ENCODE measurements around the gene A2M. TPM values are rescaled to one million over a fixed set of nuclear protein-coding genes. Genes with fewer than 3 reads are reported as not detected.

A2M gene
- total and polyA plus RNA-seq, 9 of the 15 experiments (the other 6 are each of a cell fraction or from before 2014, with no cell fraction given), result 0.08 to 2.3 TPM; not detected in 7

DNA sequence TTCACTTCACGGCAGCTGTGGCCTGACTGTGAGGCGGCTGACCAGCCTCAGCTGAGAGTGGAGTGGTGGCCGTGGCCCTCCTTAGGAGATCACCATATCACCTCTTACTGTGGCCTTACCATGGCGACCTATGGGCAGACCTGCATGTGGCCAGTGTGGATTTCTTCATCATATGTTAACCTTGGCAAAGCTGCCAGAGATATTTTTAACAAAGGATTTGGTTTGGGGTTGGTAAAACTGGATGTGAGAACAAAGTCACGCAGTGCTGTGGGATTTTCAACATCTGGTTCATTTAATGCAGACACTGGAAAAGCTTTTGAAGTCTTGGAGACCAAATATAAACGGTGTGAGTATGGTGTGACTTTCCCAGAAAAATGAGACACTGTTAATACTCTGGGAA lies 79.5 kb downstream of the A2M start:
- no peak for DNase-seq (ENCODE audit: extremely low read depth in 1 of 4, low spot score in 3 of 4)
- Histone ChIP-seq H3K27me3 (ENCODE audit: control insufficient read depth in 2 of 2, insufficient read depth in 2 of 2, low read length in 2 of 2) (no peaks in the 10 kb centered on the region), H3K4me3 (no peak overlapping the region), H3K36me3 (ENCODE audit: control insufficient read depth, insufficient read depth, low read length) (no peaks in the 10 kb centered on the region), H3K9ac (ENCODE audit: insufficient read depth in 1 of 2, low read depth in 2 of 2, low read length in 2 of 2) (no peak overlapping the region), H3K4me1 (replicated peaks in 1 of 2; ENCODE audit: control insufficient read depth in 2 of 2, insufficient read depth in 2 of 2, low read length in 2 of 2) (no peaks in the 10 kb centered on the region), H3K4me2 (ENCODE audit: insufficient read depth, low read length) (no peak overlapping the region), H3K9me3 (replicated peaks; ENCODE audit: control insufficient read depth, insufficient read depth, low read depth, low read length) (no peaks in the 10 kb centered on the region), H3K9me1 (ENCODE audit: control insufficient read depth, insufficient read depth, low read length) (no peaks in the 10 kb centered on the region), H3K79me2 (ENCODE audit: control insufficient read depth, insufficient read depth, low read length) (no peaks in the 10 kb centered on the region), H4K20me1 (replicated peaks; ENCODE audit: control insufficient read depth, insufficient read depth, low read length) (no peaks in the 10 kb centered on the region), H3K27ac (ENCODE audit: extremely low read depth, low read depth, low read length) (no peak overlapping the region), H2AFZ (ENCODE audit: low read depth, low read length) (no peak overlapping the region)
- WGBS (ENCODE audit: insufficient coverage, low coverage, missing lambda C conversion rate), result 10% methylated on average over 6 of the region's 6 CpGs
- in situ Hi-C loops (cut with MboI), result no loop called here
- ATAC-seq, result no peak
- no peak for FAIRE-seq
- BruUV-seq (replicated peaks), result no TSS peak
- ChIA-PET CTCF (ENCODE audit: low intra/inter-chr PET ratio) (no interaction called here), POLR2A (no interaction called here)
- TF ChIP-seq BCL6 (CRISPR knock-in tag; IDR thresholded peaks at IDR 0.05) (no peak), JUN (IDR thresholded peaks at IDR 0.05; ENCODE audit: borderline replicate concordance, low read depth, low read length) (no peak), JUN (CRISPR knock-in tag; IDR thresholded peaks at IDR 0.05; ENCODE audit: borderline replicate concordance) (no peak), SMARCA5 (IDR thresholded peaks at IDR 0.05) (no peak)
- intact Hi-C loops (cut with micrococcal nuclease), result no loop called here

DNA sequence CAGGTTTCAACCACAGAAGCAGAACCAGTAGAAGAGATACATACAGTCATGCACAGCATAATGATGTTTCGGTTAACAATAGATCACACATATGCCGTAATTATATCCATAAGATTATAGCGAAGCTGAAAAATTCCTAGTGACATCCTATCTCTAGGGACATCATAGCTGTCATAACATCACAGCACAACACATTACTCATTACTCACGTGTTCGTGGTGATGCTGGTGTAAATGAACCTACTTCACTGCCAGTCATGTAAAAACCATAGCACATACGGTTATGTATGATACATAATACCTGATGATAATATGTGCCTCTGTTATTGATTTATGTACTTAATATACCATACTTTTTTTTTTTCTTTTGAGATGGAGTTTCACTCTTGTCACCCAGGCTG lies 81.6 kb downstream of the A2M start:
- 38% methylated on average over 6 of the region's 6 CpGs for WGBS (ENCODE audit: insufficient coverage, low coverage, missing lambda C conversion rate)
- POLR2A ChIA-PET, result interaction anchor here (1.1 kb wide), 1 partner anchor 84 kb away, joined by 6 read pairs; the partner anchor contains the start of gene M6PR
- no peak overlapping the region for H3K4me3 ChIP-seq
- no peak overlapping the region for H3K9ac ChIP-seq (ENCODE audit: insufficient read depth in 1 of 2, low read depth in 2 of 2, low read length in 2 of 2)
- in situ Hi-C loops (cut with MboI), result no loop called here
- no peaks in the 10 kb centered on the region for H4K20me1 ChIP-seq (replicated peaks; ENCODE audit: control insufficient read depth, insufficient read depth, low read length)
- H3K9me1 ChIP-seq (ENCODE audit: control insufficient read depth, insufficient read depth, low read length), result no peaks in the 10 kb centered on the region
- no peaks in the 10 kb centered on the region for H3K9me3 ChIP-seq (replicated peaks; ENCODE audit: control insufficient read depth, insufficient read depth, low read depth, low read length)
- H2AFZ ChIP-seq (ENCODE audit: low read depth, low read length), result no peak overlapping the region
- no peak overlapping the region for H3K27ac ChIP-seq (ENCODE audit: extremely low read depth, low read depth, low read length)
- ATAC-seq (no peak), DNase-seq (ENCODE audit: extremely low read depth in 1 of 4, low spot score in 3 of 4) (no peak), FAIRE-seq (no peak)
- intact Hi-C loops (cut with micrococcal nuclease), result no loop called here
- H3K27me3 ChIP-seq (ENCODE audit: control insufficient read depth in 2 of 2, insufficient read depth in 2 of 2, low read length in 2 of 2), result no peaks in the 10 kb centered on the region
- H3K79me2 ChIP-seq (ENCODE audit: control insufficient read depth, insufficient read depth, low read length), result no peaks in the 10 kb centered on the region
- no peak overlapping the region for H3K4me2 ChIP-seq (ENCODE audit: insufficient read depth, low read length)
- CTCF ChIA-PET (ENCODE audit: low intra/inter-chr PET ratio), result no interaction called here
- no TSS peak for BruUV-seq (replicated peaks)
- H3K4me1 ChIP-seq (replicated peaks in 1 of 2; ENCODE audit: control insufficient read depth in 2 of 2, insufficient read depth in 2 of 2, low read length in 2 of 2), result no peaks in the 10 kb centered on the region
- H3K36me3 ChIP-seq (ENCODE audit: control insufficient read depth, insufficient read depth, low read length), result no peaks in the 10 kb centered on the region
- TF ChIP-seq ZNF77 (CRISPR knock-in tag; IDR thresholded peaks at IDR 0.05) (no peak), ZNF354B (CRISPR knock-in tag; IDR thresholded peaks at IDR 0.05) (no peak), TFE3 (CRISPR knock-in tag; IDR thresholded peaks at IDR 0.05) (no peak), PCBP1 (IDR thresholded peaks at IDR 0.05; ENCODE audit: low read depth, low read length, poor library complexity, severe bottlenecking) (no peak), BCOR (IDR thresholded peaks at IDR 0.05) (no peak), CXXC5 (CRISPR knock-in tag; IDR thresholded peaks at IDR 0.05) (no peak), AFF4 (CRISPR knock-in tag; IDR thresholded peaks at IDR 0.05) (no peak)

Data from K562 (cell line).